HepG2 (cell line): ENCODE measurements around the gene BANK1.

Experiments used
- HDAC2 ChIP-seq: sonication (generic); formaldehyde crosslinking; IDR thresholded peaks from 2 replicates; pipeline ENCODE4 v1.4.0; 2020; ENCODE audit warnings: missing genetic modification reagents
- MAFK ChIP-seq, 2 experiments: IDR thresholded peaks in 1 of 2; conservative IDR thresholded peaks in 1 of 2; 2 replicates each; pipeline ENCODE4 v1.6.1; 2011; ENCODE audit warnings: improper control_type of control experiment in 2 of 2, low read length in 2 of 2
- ZNF253 ChIP-seq: sonication (generic); formaldehyde crosslinking; IDR thresholded peaks from 2 replicates; pipeline ENCODE4 v1.8.0; 2022; ENCODE audit warnings: mild to moderate bottlenecking, missing genetic modification reagents, borderline replicate concordance
- ZNF841 ChIP-seq: sonication (generic); formaldehyde crosslinking; IDR thresholded peaks from 2 replicates; pipeline ENCODE4 v1.8.1; 2023; ENCODE audit warnings: missing genetic modification reagents, borderline replicate concordance
- TF ChIP-seq, protein P1 (sequence below): sonication (generic); formaldehyde crosslinking; IDR thresholded peaks from 2 replicates; pipeline ENCODE4 v1.8.0; 2022; ENCODE audit warnings: missing genetic modification reagents, mild to moderate bottlenecking, borderline replicate concordance

DNA sequence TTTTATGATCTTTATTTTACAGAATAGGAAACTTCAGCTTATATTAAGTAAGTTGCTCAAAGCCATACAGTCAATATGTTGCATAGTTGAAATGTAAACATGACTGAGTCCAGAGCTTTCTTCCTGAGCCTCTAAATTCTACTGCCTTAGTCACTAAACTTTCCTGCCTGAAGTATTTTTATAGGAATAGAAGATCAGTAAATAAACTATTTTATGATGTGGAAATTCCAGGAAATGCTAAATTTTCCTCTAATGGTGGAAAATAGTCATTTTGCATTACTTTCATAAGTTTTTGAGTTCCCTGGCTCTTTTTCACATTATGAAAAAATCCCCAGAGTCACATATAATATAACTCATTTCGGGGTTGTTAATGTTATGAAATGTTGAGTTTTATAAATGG, 182.8 kb downstream of the BANK1 start:
- TF ChIP-seq ZNF841 (no peak), HDAC2 (CRISPR knock-in tag) (no peak), MAFK (conservative IDR thresholded peaks at IDR 0.05 in 1 of 2, IDR thresholded peaks at IDR 0.05 in 1 of 2; ENCODE audit: low read length in 2 of 2) (no peak), ZNF253 (CRISPR knock-in tag) (no peak)
- TF ChIP-seq, protein P1, sequence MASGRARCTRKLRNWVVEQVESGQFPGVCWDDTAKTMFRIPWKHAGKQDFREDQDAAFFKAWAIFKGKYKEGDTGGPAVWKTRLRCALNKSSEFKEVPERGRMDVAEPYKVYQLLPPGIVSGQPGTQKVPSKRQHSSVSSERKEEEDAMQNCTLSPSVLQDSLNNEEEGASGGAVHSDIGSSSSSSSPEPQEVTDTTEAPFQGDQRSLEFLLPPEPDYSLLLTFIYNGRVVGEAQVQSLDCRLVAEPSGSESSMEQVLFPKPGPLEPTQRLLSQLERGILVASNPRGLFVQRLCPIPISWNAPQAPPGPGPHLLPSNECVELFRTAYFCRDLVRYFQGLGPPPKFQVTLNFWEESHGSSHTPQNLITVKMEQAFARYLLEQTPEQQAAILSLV (CRISPR knock-in tag) = no peak
